Loucy (cell line): ENCODE results near the gene TBX6.

ENCODE experiments used
- H2AFZ ChIP-seq: fragments of 200-600 bp; sonication (generic); 2 replicates; pipeline ENCODE4 v1.6.0; 2016; ENCODE audit warnings: antibody characterized with exemption, mild to moderate bottlenecking, low read length, moderate library complexity
- H3F3A ChIP-seq: fragments of 200-600 bp; 2 replicates; pipeline ENCODE4 v1.6.0; 2016; ENCODE audit warnings: antibody characterized with exemption, low read depth, mild to moderate bottlenecking
- H3K27me3 ChIP-seq: fragments of 200-600 bp; sonication (generic); 2 replicates; pipeline ENCODE4 v1.6.1; 2014; ENCODE audit warnings: low read length, mild to moderate bottlenecking; ENCODE audit not compliant: insufficient read depth, poor library complexity, severe bottlenecking
- H3K36me3 ChIP-seq: fragments of 200-600 bp; sonication (generic); 2 replicates; pipeline ENCODE4 v1.6.1; 2016; ENCODE audit warnings: low read length; ENCODE audit not compliant: insufficient read depth
- H3K4me1 ChIP-seq: fragments of 200-600 bp; sonication (generic); 2 replicates; pipeline ENCODE4 v1.5.1; 2014; ENCODE audit warnings: low read length, mild to moderate bottlenecking; ENCODE audit not compliant: insufficient read depth, poor library complexity, severe bottlenecking
- H3K4me2 ChIP-seq: fragments of 200-600 bp; sonication (generic); 2 replicates; pipeline ENCODE4 v1.6.0; 2014; ENCODE audit warnings: antibody characterized with exemption, low read length, low read depth, mild to moderate bottlenecking; ENCODE audit not compliant: poor library complexity, severe bottlenecking
- H3K4me3 ChIP-seq: fragments of 200-600 bp; sonication (generic); 2 replicates; pipeline ENCODE4 v1.5.1; 2014; ENCODE audit warnings: low read length, mild to moderate bottlenecking, mixed read lengths; ENCODE audit not compliant: poor library complexity, severe bottlenecking
- H3K79me2 ChIP-seq: fragments of 200-600 bp; sonication (generic); 2 replicates; pipeline ENCODE4 v1.6.1; 2014; ENCODE audit warnings: low read length; ENCODE audit not compliant: insufficient read depth
- H3K9ac ChIP-seq: fragments of 200-600 bp; sonication (generic); 2 replicates; pipeline ENCODE4 v1.6.0; 2014; ENCODE audit warnings: mild to moderate bottlenecking, low read depth, low read length, moderate library complexity; ENCODE audit not compliant: poor library complexity, severe bottlenecking
- H3K9me2 ChIP-seq: fragments of 200-600 bp; sonication (generic); replicated peaks from 2 replicates; pipeline ENCODE4 v1.6.1; 2016; ENCODE audit warnings: low read depth, low read length, mixed read lengths
- H3K9me3 ChIP-seq: fragments of 200-600 bp; sonication (generic); 2 replicates; pipeline ENCODE4 v1.6.1; 2014; ENCODE audit warnings: mild to moderate bottlenecking, antibody characterized with exemption, low read length, low read depth; ENCODE audit not compliant: insufficient read depth
- H4K20me1 ChIP-seq: fragments of 200-600 bp; sonication (generic); 2 replicates; pipeline ENCODE4 v1.6.0; 2014; ENCODE audit warnings: antibody characterized with exemption, low read length, mild to moderate bottlenecking; ENCODE audit not compliant: insufficient read depth, poor library complexity, severe bottlenecking
- CTCF ChIP-seq: fragments of 200-600 bp; sonication (generic); conservative IDR thresholded peaks from 2 replicates; pipeline ENCODE4 v1.5.1; 2014; ENCODE audit warnings: mild to moderate bottlenecking, antibody characterized with exemption, low read length
- EZH2phosphoT487 ChIP-seq: fragments of 200-600 bp; IDR thresholded peaks from 2 replicates; pipeline ENCODE4 v1.6.1; 2018; ENCODE audit warnings: antibody characterized with exemption, mild to moderate bottlenecking, moderate library complexity, borderline replicate concordance

Gene TBX6

GRCh38 chr16:30110661-30111060 is 18.9 kb upstream of the TBX6 start:
- Histone ChIP-seq H3K9me3 (no peaks in the 10 kb centered on the region), H3K9ac (no peak overlapping the region), H3K79me2 (no peaks in the 10 kb centered on the region), H3K4me3 (no peak overlapping the region), H3K27me3 (no peaks in the 10 kb centered on the region), H4K20me1 (no peaks in the 10 kb centered on the region), H3K4me1 (no peaks in the 10 kb centered on the region), H3K4me2 (no peak overlapping the region), H3F3A (no peaks in the 10 kb centered on the region), H2AFZ (no peak overlapping the region), H3K9me2 (no peaks in the 10 kb centered on the region), H3K36me3 (no peaks in the 10 kb centered on the region)
- TF ChIP-seq CTCF: no peak
- no peak for TF ChIP-seq EZH2phosphoT487

DNA sequence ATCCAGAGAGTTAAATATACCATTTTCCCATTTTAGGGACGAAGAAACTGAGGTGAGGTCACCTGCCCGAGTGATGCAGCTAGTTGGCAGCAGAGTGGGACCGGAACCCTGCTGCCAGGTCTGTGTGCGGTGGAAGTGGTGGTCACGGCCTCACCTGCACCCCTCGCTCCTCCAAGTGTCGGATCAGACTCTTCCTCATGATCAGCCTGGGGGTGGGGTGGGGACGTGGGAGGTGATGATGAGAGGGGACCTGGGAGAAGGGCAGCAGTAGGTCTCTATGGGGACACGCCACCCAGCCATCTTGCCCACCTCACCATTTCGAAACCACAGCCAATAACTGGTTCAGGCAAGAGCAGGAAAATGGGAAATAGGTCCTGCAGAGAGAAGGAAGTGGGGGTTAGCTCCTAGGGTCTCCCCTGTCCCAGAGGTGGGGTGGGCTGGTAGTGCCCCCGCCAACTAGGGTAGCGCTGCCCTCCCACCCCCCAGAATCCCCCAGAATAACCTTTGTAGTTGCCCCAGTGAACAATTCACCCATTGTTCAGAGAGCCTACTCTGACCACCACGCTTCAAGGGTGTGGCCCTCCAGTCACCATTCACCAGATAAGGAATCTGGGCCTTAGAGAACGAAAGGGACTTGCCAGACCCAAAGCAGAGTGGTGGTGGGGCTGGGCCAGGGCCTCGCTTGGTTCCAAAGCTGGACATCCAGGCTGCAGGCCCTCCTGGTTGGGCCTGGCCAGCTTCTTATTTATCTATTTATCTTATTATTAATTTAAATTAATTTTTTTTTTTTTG is 16.5 kb upstream of the TBX6 start:
- no peak overlapping the region for H3K4me2 ChIP-seq
- no peaks in the 10 kb centered on the region for H3K27me3 ChIP-seq
- H3K9ac ChIP-seq: no peak overlapping the region
- H2AFZ ChIP-seq: no peak overlapping the region
- no peaks in the 10 kb centered on the region for H3K9me2 ChIP-seq
- TF ChIP-seq CTCF: no peak
- no peak for TF ChIP-seq EZH2phosphoT487
- no peaks in the 10 kb centered on the region for H3K9me3 ChIP-seq
- H3K4me3 ChIP-seq: no peak overlapping the region
- H4K20me1 ChIP-seq: no peaks in the 10 kb centered on the region
- H3K36me3 ChIP-seq: no peaks in the 10 kb centered on the region
- no peaks in the 10 kb centered on the region for H3F3A ChIP-seq
- H3K79me2 ChIP-seq: no peaks in the 10 kb centered on the region
- no peaks in the 10 kb centered on the region for H3K4me1 ChIP-seq

- Histone ChIP-seq H3K9me2 (no peaks in the 10 kb centered on the region), H3K36me3 (no peaks in the 10 kb centered on the region), H4K20me1 (no peaks in the 10 kb centered on the region), H3K27me3 (no peaks in the 10 kb centered on the region), H3K9me3 (no peaks in the 10 kb centered on the region), H2AFZ (no peak overlapping the region), H3F3A (no peaks in the 10 kb centered on the region), H3K9ac (no peak overlapping the region), H3K79me2 (no peaks in the 10 kb centered on the region), H3K4me3 (no peak overlapping the region), H3K4me2 (no peak overlapping the region), H3K4me1 (no peaks in the 10 kb centered on the region)
- no peak for TF ChIP-seq EZH2phosphoT487
- TF ChIP-seq CTCF: no peak
Measured at GRCh38 chr16:30104492-30104891, 12.8 kb upstream of the TBX6 start.
